Thyroid gland (tissue), 4 donors: ENCODE measurements around the gene EEFSEC. TPM values are rescaled to one million over a fixed set of nuclear protein-coding genes. Genes with fewer than 3 reads are reported as not detected.

Source experiments
- DNase-seq, 2 donors: peaks; one replicate each; pipeline ENCODE4 v3.0.0-alpha.2; 2019
- H3K27ac ChIP-seq, 3 donors: fragments of 200-600 bp; sonication (generic); 1 replicate in 2 of 3; 2 replicates in 1 of 3; pipeline ENCODE4 v1.5.1; 2016 to 2019; ENCODE audit warnings: mild to moderate bottlenecking in 1 of 3, moderate library complexity in 1 of 3
- H3K27me3 ChIP-seq: fragments of 200-600 bp; sonication (generic); one replicate; pipeline ENCODE4 v1.5.1; 2019
- H3K36me3 ChIP-seq, 2 donors: fragments of 200-600 bp; sonication (generic); one replicate each; pipeline ENCODE4 v1.5.1; 2016 to 2019
- H3K4me1 ChIP-seq, 2 donors: fragments of 200-600 bp; sonication (generic); one replicate each; pipeline ENCODE4 v1.5.1; 2017 to 2019
- H3K4me3 ChIP-seq, 3 donors: fragments of 200-600 bp; sonication (generic); replicated peaks in 1 of 3; 1 replicate in 2 of 3; 2 replicates in 1 of 3; pipeline ENCODE4 v1.5.1; 2016; ENCODE audit warnings: mild to moderate bottlenecking in 1 of 3
- H3K9me3 ChIP-seq: fragments of 200-600 bp; sonication (generic); one replicate; pipeline ENCODE4 v1.5.1; 2017
- CTCF ChIP-seq, 6 experiments: fragments of 200-600 bp in 3 of 6; fragments of 450-650 bp in 3 of 6; sonication (generic) in 3 of 6; IDR thresholded peaks; one replicate each; pipeline ENCODE4 v1.5.1; 2016 to 2019; ENCODE audit warnings: antibody characterized with exemption in 6 of 6, mild to moderate bottlenecking in 2 of 6, inconsistent platforms in 1 of 6, moderate library complexity in 1 of 6
- POLR2A ChIP-seq, 2 donors: fragments of 450-650 bp; IDR thresholded peaks; one replicate each; pipeline ENCODE4 v1.6.1; 2017; ENCODE audit warnings: antibody characterized with exemption in 2 of 2, mild to moderate bottlenecking in 2 of 2, moderate library complexity in 1 of 2
- WGBS, 2 donors: methylation state at CpG; one replicate each; pipeline ENCODE4 v1.1.5; 2017; 5-methylcytosine and 5-hydroxymethylcytosine counted together
- intact Hi-C: fragments of 100-400 bp; cut with DNase I; formaldehyde crosslinking; loops from one replicate; pipeline ENCODE4 v1.15.1; 2023
- total RNA-seq, 4 donors: library from RNA; depleted of rRNA; stranded (reverse); fragments of >200 nt; gene quantifications; one replicate each; pipeline ENCODE4 v1.2.3, GENCODE V29; 2016

Gene EEFSEC
- total RNA-seq, 4 donors from 2014 or later, result 13.3 to 26.6 (median 21.7) TPM

GRCh38 chr3:128127236-128127635 lies 26.0 kb upstream of the EEFSEC start:
- TF ChIP-seq CTCF (IDR thresholded peaks at IDR 0.05) (no peak), POLR2A (IDR thresholded peaks at IDR 0.05) (no peak)
- peaks cover 9% of the 10 kb centered on the region in 2 donors for H3K4me1 ChIP-seq
- no peak overlapping the region for H3K4me3 ChIP-seq
- DNase-seq, result no peak
- intact Hi-C loops, result no loop called here
- no peaks in the 10 kb centered on the region for H3K27me3 ChIP-seq
- no peaks in the 10 kb centered on the region for H3K9me3 ChIP-seq
- H3K36me3 ChIP-seq, result no peaks in the 10 kb centered on the region
- H3K27ac ChIP-seq, result no peak overlapping the region
- 51 to 58% methylated on average over 2 of the region's 2 CpGs for WGBS, 2 donors

- Histone ChIP-seq H3K4me1 (peaks cover 0 to 1% of the 10 kb centered on the region in 2 donors), H3K36me3 (no peaks in the 10 kb centered on the region), H3K27me3 (no peaks in the 10 kb centered on the region), H3K27ac (no peak overlapping the region), H3K9me3 (no peaks in the 10 kb centered on the region), H3K4me3 (no peak overlapping the region)
- intact Hi-C loops, result no loop called here
- TF ChIP-seq CTCF (IDR thresholded peaks at IDR 0.05), result no peak
- no peak for TF ChIP-seq POLR2A (IDR thresholded peaks at IDR 0.05)
- DNase-seq, result no peak
- 55 to 68% methylated on average over 1 of the region's 1 CpG for WGBS, 2 donors
These were observed 25.0 kb upstream of the EEFSEC start for GRCh38 chr3:128128251-128128650.

- intact Hi-C loops, result no loop called here
- DNase-seq, result no peak
- WGBS, 2 donors, result 77 to 87% methylated on average over 4 to 7 of the region's 7 CpGs
- Histone ChIP-seq H3K9me3 (no peaks in the 10 kb centered on the region), H3K4me3 (no peak overlapping the region), H3K27me3 (no peaks in the 10 kb centered on the region), H3K36me3 (no peaks in the 10 kb centered on the region), H3K4me1 (no peaks in the 10 kb centered on the region), H3K27ac (no peak overlapping the region)
- TF ChIP-seq CTCF (IDR thresholded peaks at IDR 0.05), result no peak
- no peak for TF ChIP-seq POLR2A (IDR thresholded peaks at IDR 0.05)
These were observed 21.2 kb upstream of the EEFSEC start for GRCh38 chr3:128131897-128132646.

GRCh38 chr3:128133273-128133883 lies 19.9 kb upstream of the EEFSEC start:
- no peak for TF ChIP-seq POLR2A (IDR thresholded peaks at IDR 0.05)
- peak in 3 of 6 experiments; percentile 16 to 25 (median 23) for TF ChIP-seq CTCF (IDR thresholded peaks at IDR 0.05)
- no peaks in the 10 kb centered on the region for H3K27me3 ChIP-seq
- 66 to 68% methylated on average over 3 of the region's 3 CpGs for WGBS, 2 donors
- intact Hi-C loops, result no loop called here
- H3K4me1 ChIP-seq, result no peaks in the 10 kb centered on the region
- DNase-seq, result no peak
- H3K9me3 ChIP-seq, result no peaks in the 10 kb centered on the region
- H3K4me3 ChIP-seq, result no peak overlapping the region
- H3K36me3 ChIP-seq, result no peaks in the 10 kb centered on the region
- H3K27ac ChIP-seq, result no peak overlapping the region

- Histone ChIP-seq H3K9me3 (no peaks in the 10 kb centered on the region), H3K4me3 (no peak overlapping the region), H3K27ac (no peak overlapping the region), H3K27me3 (no peaks in the 10 kb centered on the region), H3K4me1 (no peaks in the 10 kb centered on the region), H3K36me3 (no peaks in the 10 kb centered on the region)
- intact Hi-C loops, result no loop called here
- no peak for DNase-seq
- WGBS, 2 donors, result 82 to 83% methylated on average over 4 of the region's 4 CpGs
- TF ChIP-seq POLR2A (IDR thresholded peaks at IDR 0.05) (no peak), CTCF (IDR thresholded peaks at IDR 0.05) (no peak)
These were observed 9.8 kb upstream of the EEFSEC start for GRCh38 chr3:128143496-128143895.
